DND-41 (cell line): ENCODE data around the gene ASXL2.

Experiments
- ATAC-seq: fragments of 200-7000 bp; cut with Tn5 transposase; 3 replicates; pipeline ENCODE4 v1.9.1; 2021; ENCODE audit warnings: low read depth; ENCODE audit not compliant: insufficient read depth
- DNase-seq: peaks from one replicate; pipeline ENCODE4 v3.0.0-alpha.2; 2020
- H2AFZ ChIP-seq: 2 replicates; pipeline ENCODE4 v1.6.0; 2012; ENCODE audit warnings: low read depth, low read length
- H3K27ac ChIP-seq: 2 replicates; pipeline ENCODE4 v1.5.1; 2012; ENCODE audit warnings: low read length, inconsistent platforms
- H3K27me3 ChIP-seq: fragments of 200-600 bp; sonication (generic); 2 replicates; pipeline ENCODE4 v1.6.0; 2012; ENCODE audit warnings: low read length, mild to moderate bottlenecking, inconsistent platforms; ENCODE audit not compliant: insufficient read depth, poor library complexity
- H3K36me3 ChIP-seq: 2 replicates; pipeline ENCODE4 v1.5.1; 2012; ENCODE audit warnings: low read length, inconsistent platforms; ENCODE audit not compliant: insufficient read depth
- H3K4me1 ChIP-seq: 2 replicates; pipeline ENCODE4 v1.5.1; 2012; ENCODE audit warnings: mild to moderate bottlenecking, low read length; ENCODE audit not compliant: insufficient read depth
- H3K4me2 ChIP-seq: 2 replicates; pipeline ENCODE4 v1.6.0; 2012; ENCODE audit warnings: mild to moderate bottlenecking, moderate library complexity, low read length, inconsistent platforms; ENCODE audit not compliant: insufficient read depth
- H3K4me3 ChIP-seq, 2 experiments: fragments of 200-600 bp in 1 of 2; shearing (Covaris generic) in 1 of 2; 2 replicates each; pipeline ENCODE4 v1.5.1; 2012 to 2016; ENCODE audit warnings: inconsistent platforms in 2 of 2, low read length in 2 of 2, mild to moderate bottlenecking in 2 of 2, low read depth in 1 of 2, moderate library complexity in 1 of 2
- H3K79me2 ChIP-seq: 2 replicates; pipeline ENCODE4 v1.6.0; 2012; ENCODE audit warnings: low read length, inconsistent platforms; ENCODE audit not compliant: insufficient read depth
- H3K9ac ChIP-seq: 2 replicates; pipeline ENCODE4 v1.6.0; 2012; ENCODE audit warnings: low read depth, mild to moderate bottlenecking, inconsistent platforms, low read length, moderate library complexity
- H3K9me3 ChIP-seq: 2 replicates; pipeline ENCODE4 v1.5.1; 2012; ENCODE audit warnings: low read length, moderate library complexity, mild to moderate bottlenecking, inconsistent platforms; ENCODE audit not compliant: insufficient read depth, severe bottlenecking
- H4K20me1 ChIP-seq: 2 replicates; pipeline ENCODE4 v1.6.0; 2012; ENCODE audit warnings: low read length; ENCODE audit not compliant: insufficient read depth
- CTCF ChIP-seq: IDR thresholded peaks from 2 replicates; pipeline ENCODE4 v1.5.1; 2012; ENCODE audit warnings: borderline replicate concordance, low read length, moderate library complexity, mild to moderate bottlenecking; ENCODE audit not compliant: poor library complexity, severe bottlenecking; ENCODE audit errors: extremely low read depth
- EZH2 ChIP-seq: IDR thresholded peaks from 3 replicates; pipeline ENCODE4 v1.6.1; 2012; ENCODE audit warnings: borderline replicate concordance, low read depth, mild to moderate bottlenecking, moderate library complexity, low read length, inconsistent platforms; ENCODE audit not compliant: severe bottlenecking

ASXL2 gene

GRCh38 chr2:25684577-25685473, 193.5 kb downstream of the ASXL2 start:
- TF ChIP-seq CTCF (no peak), EZH2 (no peak)
- Histone ChIP-seq H3K79me2 (no peaks in the 10 kb centered on the region), H3K9ac (no peak overlapping the region), H3K27ac (no peak overlapping the region), H3K4me3 (no peak overlapping the region), H3K4me2 (no peak overlapping the region), H3K9me3 (no peaks in the 10 kb centered on the region), H3K4me1 (no peaks in the 10 kb centered on the region), H4K20me1 (no peaks in the 10 kb centered on the region), H3K27me3 (no peaks in the 10 kb centered on the region), H2AFZ (no peak overlapping the region), H3K36me3 (no peaks in the 10 kb centered on the region)
- ATAC-seq (no peak), DNase-seq (no peak)
